BJ (cell line): ENCODE data around the gene TSC22D4. TPM values are rescaled to one million over a fixed set of nuclear protein-coding genes. Genes with fewer than 3 reads are reported as not detected.

ENCODE experiments used
- CTCF ChIA-PET: fragments of 350-600 bp; formaldehyde crosslinking; extraction: SDS; loops from one replicate; lab custom pipeline; 2021; ENCODE audit warnings: antibody characterized with exemption, inconsistent platforms; lab: Yijun Ruan, JAX
- POLR2A ChIA-PET: fragments of 300-600 bp; sonication (Branson Sonifier 250); formaldehyde crosslinking; extraction: SDS; loops from one replicate; lab custom pipeline; 2021; ENCODE audit warnings: antibody characterized with exemption; lab: Charles Lee
- DNase-seq: peaks from one replicate; pipeline ENCODE4 v3.0.0-alpha.2; 2011; ENCODE audit warnings: low read depth
- H3K27me3 ChIP-seq: 2 replicates; pipeline ENCODE4 v1.6.0; 2011; ENCODE audit warnings: low read length; ENCODE audit not compliant: control insufficient read depth, insufficient read depth
- H3K36me3 ChIP-seq: 2 replicates; pipeline ENCODE4 v1.5.1; 2011; ENCODE audit warnings: low read length; ENCODE audit not compliant: control insufficient read depth, insufficient read depth
- H3K4me3 ChIP-seq: 2 replicates; pipeline ENCODE4 v1.5.1; 2011; ENCODE audit warnings: low read depth, mild to moderate bottlenecking, control low read depth, low read length
- CTCF ChIP-seq: IDR thresholded peaks from 2 replicates; pipeline ENCODE4 v1.5.1; 2011; ENCODE audit warnings: low read depth, mild to moderate bottlenecking, control low read depth, inconsistent platforms, low read length, moderate library complexity; ENCODE audit not compliant: insufficient read depth
- polyA plus RNA-seq: library from polyadenylated mRNA; depleted of rRNA; stranded (reverse); fragments of >200 nt; gene quantifications from 2 replicates; pipeline ENCODE4 v1.2.3, GENCODE V29; 2011

The TSC22D4 gene
- polyA plus RNA-seq, 1 experiment: 20.7 TPM

- peak; percentile 72 for DNase-seq
- ChIA-PET CTCF (interaction anchor here (0.7 to 2.2 kb wide), 4 partner anchors 8 to 276 kb away, joined by 3 to 9 read pairs (median 5); partner anchors contain the start of gene POP7), POLR2A (interaction anchor here (0.6 to 0.8 kb wide), 2 partner anchors 17 to 22 kb away, joined by 3 to 6 read pairs; no protein-coding TSS in a partner anchor)
- no peaks in the 10 kb centered on the region for H3K27me3 ChIP-seq
- H3K36me3 ChIP-seq: peaks cover 17% of the 10 kb centered on the region
- TF ChIP-seq CTCF: no peak
- H3K4me3 ChIP-seq: peak within 1 kb of the TSS; percentile 84
Measured at GRCh38 chr7:100429637-100430492, 49.1 kb downstream of the TSC22D4 start, which contains the start of gene MEPCE. TSS of gene MEPCE (plus strand) at chr7:100429831. CDS start at chr7:100430019, 188 bp downstream.

GRCh38 chr7:100428967-100429636, 49.9 kb downstream of the TSC22D4 start:
- CTCF ChIA-PET: interaction anchor here (0.6 to 2.2 kb wide), 5 partner anchors 8 to 277 kb away, joined by 4 to 9 read pairs (median 6); partner anchors contain the start of gene POP7
- TF ChIP-seq CTCF: 0 out of 2 replicates have a peak, but pooled peaks have one; percentile 5
- peak; percentile 98 for DNase-seq
- POLR2A ChIA-PET: interaction anchor here (0.7 to 1.3 kb wide), 4 partner anchors 11 to 157 kb away, joined by 3 to 4 read pairs (median 3); partner anchors contain the start of gene FBXO24
- Histone ChIP-seq H3K27me3 (no peaks in the 10 kb centered on the region), H3K36me3 (peaks cover 15% of the 10 kb centered on the region), H3K4me3 (peak overlapping the region; percentile 84)

GRCh38 chr7:100428199-100428966, 50.6 kb downstream of the TSC22D4 start, which contains the start of gene ZCWPW1:
TSS of gene ZCWPW1 (minus strand) at chr7:100428703. CDS start at chr7:100420649, 8,054 bp downstream.
- Histone ChIP-seq H3K36me3 (peaks cover 8% of the 10 kb centered on the region), H3K4me3 (peak within 1 kb of the TSS; percentile 84), H3K27me3 (no peaks in the 10 kb centered on the region)
- TF ChIP-seq CTCF: 0 out of 2 replicates have a peak, but pooled peaks have one; percentile 10
- DNase-seq: peak; percentile 81
- ChIA-PET POLR2A (interaction anchor here (0.6 to 1.3 kb wide), 6 partner anchors 11 to 246 kb away, joined by 3 to 13 read pairs (median 4); partner anchors contain the start of gene FBXO24), CTCF (interaction anchor here (0.5 to 2.2 kb wide), 6 partner anchors 16 to 206 kb away, joined by 3 to 9 read pairs (median 4); no protein-coding TSS in a partner anchor)

- H3K27me3 ChIP-seq: no peaks in the 10 kb centered on the region
- POLR2A ChIA-PET: interaction anchor here (0.6 to 1.3 kb wide), 2 partner anchors 38 to 159 kb away, joined by 3 to 9 read pairs; partner anchors contain the start of gene FBXO24
- DNase-seq: no peak
- no peak for TF ChIP-seq CTCF
- CTCF ChIA-PET: interaction anchor here (0.7 to 2.2 kb wide), 4 partner anchors 16 to 137 kb away, joined by 3 to 9 read pairs (median 4); no protein-coding TSS in a partner anchor
- H3K4me3 ChIP-seq: peak overlapping the region; percentile 40
- peaks cover 2% of the 10 kb centered on the region for H3K36me3 ChIP-seq
Measured at GRCh38 chr7:100427762-100428198, 51.2 kb downstream of the TSC22D4 start.
